Measurements from ENCODE around the gene TRIM7.
A peak's percentile ranks its signal among the peaks of the same experiment; 100 is the strongest.
"Not testable (repeated sequence)": the region's sequence is repeated elsewhere in the genome, so short reads cannot be mapped to it uniquely, and the experiment has no call there.

TRIM7 gene

GRCh38 chr5:181164076-181164952 lies 40.7 kb downstream of the TRIM7 start:
- Histone ChIP-seq H3K27me3 (peaks cover 79% of the 10 kb centered on the region), H3K4me1 (ENCODE audit: control insufficient read depth in 1 of 2, insufficient read depth in 1 of 2, low read depth in 1 of 2, low read length in 1 of 2) (peaks cover 4 to 6% of the 10 kb centered on the region in 2 experiments), H3K4me3 (ENCODE audit: low read depth in 1 of 2, low read length in 1 of 2) (no peak overlapping the region), H3K27ac (no peak overlapping the region), H3K9me3 (no peaks in the 10 kb centered on the region), H3K36me3 (no peaks in the 10 kb centered on the region)
- TF ChIP-seq CTCF (IDR thresholded peaks at IDR 0.05): no peak

DNA sequence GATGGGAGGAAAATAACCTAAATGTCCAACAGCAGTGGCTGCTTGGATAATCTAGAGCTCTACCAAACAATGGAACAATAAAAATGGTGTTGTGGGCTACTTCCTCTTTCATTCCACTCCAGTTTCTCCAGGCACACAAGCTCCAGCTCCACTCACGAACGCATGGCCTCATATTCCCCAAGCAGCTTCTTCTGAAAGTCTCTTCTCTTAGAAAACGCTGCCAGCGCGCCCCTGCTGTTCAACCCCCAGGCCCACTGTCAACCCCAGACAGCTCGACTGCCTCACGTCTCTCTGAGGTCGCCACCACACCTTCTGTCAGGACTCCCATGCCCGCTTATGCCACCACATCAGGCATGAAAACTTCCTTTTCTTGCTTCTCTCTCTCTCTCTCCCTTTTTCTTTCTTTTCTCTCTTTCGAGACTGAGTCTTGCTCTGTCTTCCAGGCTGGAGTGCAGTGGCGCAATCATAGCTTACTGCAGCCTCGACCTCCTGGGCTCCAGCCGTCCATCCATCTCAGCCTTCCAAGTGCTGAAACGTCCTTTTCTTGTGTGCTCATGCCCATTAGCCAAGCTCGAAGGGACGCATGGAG lies 41.4 kb downstream of the TRIM7 start:
- H3K36me3 ChIP-seq: no peaks in the 10 kb centered on the region
- H3K9me3 ChIP-seq: no peaks in the 10 kb centered on the region
- peaks cover 4 to 6% of the 10 kb centered on the region in 2 experiments for H3K4me1 ChIP-seq (ENCODE audit: control insufficient read depth in 1 of 2, insufficient read depth in 1 of 2, low read depth in 1 of 2, low read length in 1 of 2)
- no peak for TF ChIP-seq CTCF (IDR thresholded peaks at IDR 0.05)
- H3K4me3 ChIP-seq (ENCODE audit: low read depth in 1 of 2, low read length in 1 of 2): no peak overlapping the region
- H3K27me3 ChIP-seq: peaks cover 72% of the 10 kb centered on the region
- H3K27ac ChIP-seq: peak overlapping the region; percentile 36

- Histone ChIP-seq H3K9me3 (no peaks in the 10 kb centered on the region), H3K27me3 (peaks cover 71% of the 10 kb centered on the region), H3K27ac (peak overlapping the region; percentile 66), H3K4me1 (ENCODE audit: control insufficient read depth in 1 of 2, insufficient read depth in 1 of 2, low read depth in 1 of 2, low read length in 1 of 2) (peaks cover 4 to 6% of the 10 kb centered on the region in 2 experiments), H3K36me3 (no peaks in the 10 kb centered on the region), H3K4me3 (ENCODE audit: low read depth in 1 of 2, low read length in 1 of 2) (peak overlapping the region in 1 of 2 experiments; percentile 13)
- no peak for TF ChIP-seq CTCF (IDR thresholded peaks at IDR 0.05)
Observed at GRCh38 chr5:181161534-181162175, 43.3 kb downstream of the TRIM7 start.

- peaks cover 70% of the 10 kb centered on the region for H3K27me3 ChIP-seq
- H3K4me3 ChIP-seq (ENCODE audit: low read depth in 1 of 2, low read length in 1 of 2): peak overlapping the region; percentile 13 to 45
- not testable (repeated sequence) for H3K4me1 ChIP-seq (ENCODE audit: control insufficient read depth in 1 of 2, insufficient read depth in 1 of 2, low read depth in 1 of 2, low read length in 1 of 2); H3K36me3 ChIP-seq; H3K9me3 ChIP-seq
- H3K27ac ChIP-seq: peak overlapping the region; percentile 66
Observed at GRCh38 chr5:181160755-181161533, 44.1 kb downstream of the TRIM7 start.

- Histone ChIP-seq H3K4me3 (ENCODE audit: low read depth in 1 of 2, low read length in 1 of 2) (peak overlapping the region in 1 of 2 experiments; percentile 45), H3K27ac (peak overlapping the region; percentile 79), H3K9me3 (no peaks in the 10 kb centered on the region), H3K27me3 (peaks cover 68% of the 10 kb centered on the region), H3K4me1 (ENCODE audit: control insufficient read depth in 1 of 2, insufficient read depth in 1 of 2, low read depth in 1 of 2, low read length in 1 of 2) (peaks cover 4 to 6% of the 10 kb centered on the region in 2 experiments), H3K36me3 (no peaks in the 10 kb centered on the region)
- no peak for TF ChIP-seq CTCF (IDR thresholded peaks at IDR 0.05)
Observed at GRCh38 chr5:181160152-181160754, 44.7 kb downstream of the TRIM7 start.

All from neutrophil (primary cell).